Stomach (tissue), 9 donors: Measurements from ENCODE around the gene PPP1CA. TPM values are rescaled to one million over a fixed set of nuclear protein-coding genes. Genes with fewer than 3 reads are reported as not detected.

Source experiments
- DNase-seq, 2 donors: peaks; one replicate each; pipeline versions ENCODE4 v3.0.0 to v3.0.0-alpha.2; 2013 to 2019
- H3K27ac ChIP-seq, 5 donors: fragments of 200-600 bp in 4 of 5; sonication (generic) in 4 of 5; one replicate each; pipeline ENCODE4 v1.5.1; 2013 to 2019; ENCODE audit warnings: mild to moderate bottlenecking in 1 of 5, moderate library complexity in 1 of 5
- H3K27me3 ChIP-seq, 3 donors: fragments of 200-600 bp; sonication (generic); one replicate each; pipeline ENCODE4 v1.5.1; 2017 to 2019; ENCODE audit warnings: mixed run types in 1 of 3
- H3K36me3 ChIP-seq, 4 donors: fragments of 200-600 bp; sonication (generic); 1 replicate in 3 of 4; 2 replicates in 1 of 4; pipeline ENCODE4 v1.5.1; 2016 to 2019
- H3K4me1 ChIP-seq, 4 donors: fragments of 200-600 bp; sonication (generic); one replicate each; pipeline ENCODE4 v1.5.1; 2016 to 2019
- H3K4me3 ChIP-seq, 4 donors: fragments of 200-600 bp; sonication (generic) in 3 of 4; one replicate each; pipeline ENCODE4 v1.5.1; 2016 to 2019; ENCODE audit warnings: mild to moderate bottlenecking in 1 of 4
- H3K9me3 ChIP-seq, 4 donors: fragments of 200-600 bp; sonication (generic); one replicate each; pipeline ENCODE4 v1.5.1; 2016 to 2019
- EP300 ChIP-seq: sonication (generic); formaldehyde crosslinking; IDR thresholded peaks from one replicate; pipeline ENCODE4 v1.6.1; 2017; ENCODE audit warnings: antibody characterized with exemption
- POLR2A ChIP-seq, 4 donors: fragments of 450-650 bp; IDR thresholded peaks; one replicate each; pipeline ENCODE4 v1.6.1; 2016; ENCODE audit warnings: antibody characterized with exemption in 4 of 4, control low read depth in 2 of 4, mild to moderate bottlenecking in 1 of 4, moderate library complexity in 1 of 4
- POLR2AphosphoS5 ChIP-seq, 3 donors: sonication (generic); formaldehyde crosslinking; IDR thresholded peaks; one replicate each; pipeline ENCODE4 v1.6.1; 2016; ENCODE audit warnings: antibody characterized with exemption in 3 of 3
- WGBS, 5 donors: extraction: QIAGEN DNeasy Blood & Tissue Kit in 3 of 5; methylation state at CpG; one replicate each; pipeline versions ENCODE4 v1.1.5 to v1.1.7; 2013 to 2018; 5-methylcytosine and 5-hydroxymethylcytosine counted together
- intact Hi-C: fragments of 100-400 bp; cut with DNase I; formaldehyde crosslinking; loops from one replicate; pipeline ENCODE4 v1.15.1; 2023; ENCODE audit warnings: low total_unique reads
- polyA plus RNA-seq, 3 donors: library from polyadenylated mRNA; stranded (reverse); fragments of 200-250 nt; gene quantifications; one replicate each; pipeline ENCODE4 v1.2.3, GENCODE V29; 2013
- total RNA-seq, 5 donors: library from RNA; depleted of rRNA; stranded (reverse); fragments of >200 nt; gene quantifications; one replicate each; pipeline versions ENCODE4 v1.1.0 to v1.2.3, GENCODE V29; 2014 to 2016
- TF ChIP-seq, protein P1 (sequence below), 7 experiments: fragments of 450-650 bp in 4 of 7; fragments of 200-600 bp in 3 of 7; sonication (generic) in 3 of 7; IDR thresholded peaks; one replicate each; pipeline ENCODE4 v1.5.1; 2016 to 2019; ENCODE audit warnings: antibody characterized with exemption in 7 of 7, control low read depth in 2 of 7, mild to moderate bottlenecking in 1 of 7
- donor health status: healthy with polysubstance abuse.
- donor health status: Bipolar disorder and iron deficiency.
- donor health status: healthy.

The PPP1CA gene
- total and polyA plus RNA-seq, 8 donors, result 28.6 to 229 (median 107) TPM

DNA sequence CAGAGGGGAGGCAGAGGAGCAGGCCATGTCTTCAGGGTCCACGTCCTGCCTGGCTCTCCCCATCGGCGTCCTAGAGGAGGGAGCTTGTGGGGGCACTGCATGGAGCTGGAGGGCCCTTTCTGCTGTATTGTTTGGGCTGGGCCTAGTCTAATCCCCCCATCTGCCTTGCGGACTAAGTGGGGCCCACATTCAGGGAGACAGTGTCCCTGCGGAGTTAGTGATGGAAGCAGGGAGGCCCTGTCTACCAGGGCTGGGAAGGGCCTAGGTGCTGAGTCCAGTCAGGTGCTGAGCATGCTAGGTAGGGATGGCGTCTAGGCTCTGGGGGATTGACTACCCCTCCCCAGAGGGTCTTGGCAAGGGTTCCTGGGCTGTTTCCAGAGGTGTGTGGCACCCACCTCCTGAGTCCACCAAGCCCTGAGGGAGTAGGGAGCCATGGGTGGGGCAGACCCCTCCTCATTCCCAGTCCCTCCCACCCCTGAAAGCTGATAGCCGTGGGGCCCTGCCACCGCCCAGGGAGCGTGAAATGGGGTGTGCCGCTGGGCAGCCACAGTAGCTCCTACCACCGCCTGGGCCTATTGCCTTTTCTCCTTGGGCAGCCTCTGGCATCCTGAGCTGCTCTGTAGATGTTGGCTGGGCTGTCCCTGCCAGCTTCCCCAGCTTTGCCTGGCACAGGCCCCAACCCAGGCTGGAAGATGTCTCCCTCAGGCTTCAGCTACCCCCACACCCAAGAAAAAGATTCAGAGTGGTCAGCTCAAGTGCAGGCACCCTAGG is 46.5 kb downstream of the PPP1CA start:
- H3K4me3 ChIP-seq, result peak overlapping the region in 1 of 4 donors; percentile 13
- DNase-seq, result peak in 1 of 2 donors; percentile 58

DNA sequence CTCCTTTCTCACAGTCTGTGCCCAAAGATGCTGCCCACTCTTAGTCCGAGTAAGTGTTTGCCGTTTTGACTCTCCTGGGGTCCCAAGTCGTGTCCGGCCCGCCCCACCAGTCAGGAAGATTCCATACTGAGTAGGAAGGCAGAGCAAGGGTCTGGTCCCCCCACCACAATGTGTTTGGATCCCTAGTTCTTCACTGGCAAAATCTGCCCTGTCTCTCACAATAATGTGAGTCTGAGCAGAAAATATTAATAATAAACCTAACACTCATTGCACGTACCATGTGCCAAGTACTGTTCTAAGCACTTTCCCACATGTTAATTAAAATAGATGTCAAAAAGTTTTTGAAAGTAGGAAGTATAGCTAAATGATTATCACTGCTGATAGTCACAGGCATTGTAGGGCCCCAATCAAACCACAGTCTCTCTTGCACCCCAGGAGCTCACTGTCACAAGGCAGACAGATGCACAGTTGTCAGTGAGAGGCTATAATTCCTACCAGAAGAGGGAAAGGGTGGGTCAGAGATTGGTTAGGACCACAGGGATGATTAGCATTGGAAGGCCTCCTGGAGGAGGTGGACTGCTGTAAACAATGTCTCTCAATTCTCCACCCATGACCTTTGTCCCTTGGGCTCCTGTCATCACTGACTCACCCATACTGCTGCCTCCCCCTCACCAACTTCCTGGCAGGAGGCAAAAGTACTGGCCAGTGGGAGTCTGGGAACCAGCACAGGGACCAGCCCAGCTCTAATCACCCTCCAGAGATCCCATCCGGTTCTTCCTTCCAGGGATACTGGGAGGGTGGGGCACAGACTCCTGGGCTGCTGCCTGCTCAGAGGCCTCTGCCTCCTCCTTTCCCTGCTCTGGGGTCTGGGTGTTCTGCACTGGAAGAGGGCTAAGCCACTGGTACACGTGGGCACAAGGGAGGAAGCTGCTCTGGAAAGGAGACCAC is 47.3 kb downstream of the PPP1CA start:
- TF ChIP-seq, protein P1, sequence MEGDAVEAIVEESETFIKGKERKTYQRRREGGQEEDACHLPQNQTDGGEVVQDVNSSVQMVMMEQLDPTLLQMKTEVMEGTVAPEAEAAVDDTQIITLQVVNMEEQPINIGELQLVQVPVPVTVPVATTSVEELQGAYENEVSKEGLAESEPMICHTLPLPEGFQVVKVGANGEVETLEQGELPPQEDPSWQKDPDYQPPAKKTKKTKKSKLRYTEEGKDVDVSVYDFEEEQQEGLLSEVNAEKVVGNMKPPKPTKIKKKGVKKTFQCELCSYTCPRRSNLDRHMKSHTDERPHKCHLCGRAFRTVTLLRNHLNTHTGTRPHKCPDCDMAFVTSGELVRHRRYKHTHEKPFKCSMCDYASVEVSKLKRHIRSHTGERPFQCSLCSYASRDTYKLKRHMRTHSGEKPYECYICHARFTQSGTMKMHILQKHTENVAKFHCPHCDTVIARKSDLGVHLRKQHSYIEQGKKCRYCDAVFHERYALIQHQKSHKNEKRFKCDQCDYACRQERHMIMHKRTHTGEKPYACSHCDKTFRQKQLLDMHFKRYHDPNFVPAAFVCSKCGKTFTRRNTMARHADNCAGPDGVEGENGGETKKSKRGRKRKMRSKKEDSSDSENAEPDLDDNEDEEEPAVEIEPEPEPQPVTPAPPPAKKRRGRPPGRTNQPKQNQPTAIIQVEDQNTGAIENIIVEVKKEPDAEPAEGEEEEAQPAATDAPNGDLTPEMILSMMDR (IDR thresholded peaks at IDR 0.05), result no peak
- TF ChIP-seq POLR2AphosphoS5 (IDR thresholded peaks at IDR 0.05), result peak; percentile 32 to 95 (median 72)
- TF ChIP-seq POLR2A (IDR thresholded peaks at IDR 0.05), result no peak
- TF ChIP-seq EP300, result peak; percentile 50
- Histone ChIP-seq H3K27ac (peak overlapping the region; percentile 99 to 100 (median 100)), H3K9me3 (no peaks in the 10 kb centered on the region), H3K4me1 (peaks cover 66 to 89% (median 79%) of the 10 kb centered on the region in 4 donors), H3K36me3 (peaks cover 0 to 7% (median 0%) of the 10 kb centered on the region in 4 donors), H3K27me3 (no peaks in the 10 kb centered on the region), H3K4me3 (peak overlapping the region; percentile 55 to 78 (median 70))
- peak; percentile 68 to 88 for DNase-seq
- intact Hi-C loops, result no loop called here
- WGBS, 5 donors, result 12 to 20% (median 15%) methylated on average over 8 of the region's 8 CpGs

More for the DNA sequence above, 46.5 kb downstream of the PPP1CA start:
- Histone ChIP-seq H3K36me3 (peaks cover 0 to 7% (median 0%) of the 10 kb centered on the region in 4 donors), H3K9me3 (no peaks in the 10 kb centered on the region), H3K27ac (peak overlapping the region; percentile 91 to 100 (median 100)), H3K4me1 (peaks cover 66 to 80% (median 74%) of the 10 kb centered on the region in 4 donors), H3K27me3 (no peaks in the 10 kb centered on the region)
- intact Hi-C loops, result no loop called here
- 50 to 75% (median 71%) methylated on average over 7 to 11 of the region's 11 CpGs for WGBS, 5 donors
- TF ChIP-seq, protein P1 (IDR thresholded peaks at IDR 0.05), result no peak

DNA sequence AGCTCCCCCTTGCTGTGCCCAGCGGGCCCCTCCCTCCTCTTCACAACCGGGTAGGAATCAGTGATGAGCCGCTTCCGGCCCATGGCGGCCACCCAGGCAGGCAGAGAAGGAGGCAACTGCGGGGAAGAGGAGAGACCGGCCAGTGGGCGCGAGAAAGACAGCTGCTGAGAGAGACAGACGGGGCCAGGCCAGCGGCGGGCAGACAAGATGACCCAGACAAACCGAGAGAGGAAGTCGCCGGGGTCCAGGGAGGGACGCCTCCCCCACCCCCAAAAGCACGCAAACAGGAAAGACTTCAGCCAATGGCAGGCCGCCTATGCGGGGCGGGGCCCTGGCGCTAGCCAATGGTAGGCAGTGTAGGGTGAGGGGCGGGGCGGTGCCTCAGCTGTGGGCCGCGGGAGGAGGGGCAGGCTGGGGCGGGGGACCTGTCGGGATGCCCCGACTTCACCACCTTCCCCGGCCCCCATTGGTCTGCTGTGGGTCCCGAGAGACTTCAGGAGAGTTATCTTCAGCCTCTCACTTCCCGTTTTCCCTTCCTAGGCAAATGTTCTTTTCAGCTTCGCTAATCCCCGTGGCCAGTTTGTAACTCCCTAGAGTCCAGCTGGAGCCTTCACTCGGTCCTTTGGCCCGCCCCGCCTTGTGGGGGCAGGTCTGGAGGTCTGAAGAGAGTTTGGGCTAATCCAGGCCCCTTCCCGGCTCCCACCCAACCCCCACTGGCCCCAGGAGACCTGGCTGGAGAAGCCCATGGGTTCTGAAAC is 48.2 kb downstream of the PPP1CA start, which contains the start of gene POLD4:
Gene POLD4, minus strand, starts transcription at position 230 of the 758 bp plus-strand sequence. Its CDS starts 147 bp downstream, at position 83.
- peak; percentile 99 for DNase-seq
- WGBS, 5 donors, result 0 to 1% (median 0%) methylated on average over 30 to 37 of the region's 37 CpGs
- H3K36me3 ChIP-seq, result peaks cover 0 to 7% (median 0%) of the 10 kb centered on the region in 4 donors

More for the DNA sequence above, 48.2 kb downstream of the PPP1CA start, which contains the start of gene POLD4:
- Histone ChIP-seq H3K4me3 (peak within 1 kb of the TSS; percentile 55 to 78 (median 70)), H3K27me3 (no peaks in the 10 kb centered on the region), H3K27ac (peak within 1 kb of the TSS; percentile 99 to 100 (median 100)), H3K9me3 (no peaks in the 10 kb centered on the region), H3K4me1 (peaks cover 66 to 90% (median 82%) of the 10 kb centered on the region in 4 donors)
- TF ChIP-seq, protein P1 (IDR thresholded peaks at IDR 0.05), result no peak
- TF ChIP-seq POLR2AphosphoS5 (IDR thresholded peaks at IDR 0.05) (peak; percentile 1 to 87 (median 82)), POLR2A (IDR thresholded peaks at IDR 0.05) (peak in 2 of 4 donors; percentile 79 to 80), EP300 (peak; percentile 43)
- intact Hi-C loops, result no loop called here
